Peyer's patch (tissue), 4 donors: Measurements from ENCODE around the gene MGLL. TPM values are rescaled to one million over a fixed set of nuclear protein-coding genes. Genes with fewer than 3 reads are reported as not detected.
A peak's percentile ranks its signal among the peaks of the same experiment; 100 is the strongest.

Experiments
- DNase-seq, 3 donors: peaks; one replicate each; pipeline ENCODE4 v3.0.0-alpha.2; 2017 to 2019
- H3K27ac ChIP-seq, 4 donors: fragments of 200-600 bp; sonication (generic); one replicate each; pipeline ENCODE4 v1.5.1; 2016 to 2019
- H3K27me3 ChIP-seq, 2 donors: fragments of 200-600 bp; sonication (generic); one replicate each; pipeline ENCODE4 v1.5.1; 2019
- H3K36me3 ChIP-seq, 3 donors: fragments of 200-600 bp; sonication (generic); one replicate each; pipeline ENCODE4 v1.5.1; 2016 to 2019
- H3K4me1 ChIP-seq, 4 donors: fragments of 200-600 bp; sonication (generic); one replicate each; pipeline ENCODE4 v1.5.1; 2016 to 2019
- H3K4me3 ChIP-seq, 4 donors: fragments of 200-600 bp; sonication (generic); 1 replicate in 3 of 4; 2 replicates in 1 of 4; pipeline ENCODE4 v1.5.1; 2016 to 2019; ENCODE audit warnings: mild to moderate bottlenecking in 1 of 4
- H3K9me3 ChIP-seq, 4 donors: fragments of 200-600 bp; sonication (generic); one replicate each; pipeline ENCODE4 v1.5.1; 2016 to 2019; ENCODE audit warnings: mild to moderate bottlenecking in 1 of 4
- CTCF ChIP-seq, 6 experiments: fragments of 450-650 bp in 4 of 6; fragments of 200-600 bp in 2 of 6; sonication (generic) in 1 of 6; IDR thresholded peaks; one replicate each; pipeline ENCODE4 v1.5.1; 2017 to 2019; ENCODE audit warnings: antibody characterized with exemption in 6 of 6, mild to moderate bottlenecking in 3 of 6, moderate library complexity in 1 of 6
- POLR2A ChIP-seq, 2 donors: fragments of 450-650 bp; IDR thresholded peaks; one replicate each; pipeline ENCODE4 v1.5.1; 2017; ENCODE audit warnings: antibody characterized with exemption in 2 of 2, mild to moderate bottlenecking in 2 of 2, moderate library complexity in 2 of 2
- total RNA-seq, 4 donors: library from RNA; depleted of rRNA; stranded (reverse); fragments of >200 nt; gene quantifications; one replicate each; pipeline ENCODE4 v1.1.0, GENCODE V29; 2016

MGLL gene
- total RNA-seq, 4 donors from 2014 or later, result 56.1 to 180 (median 143) TPM

- H3K4me3 ChIP-seq, result no peak overlapping the region
- H3K9me3 ChIP-seq, result no peaks in the 10 kb centered on the region
- H3K4me1 ChIP-seq, result peaks cover 0 to 7% (median 0%) of the 10 kb centered on the region in 4 donors
- peak overlapping the region in 1 of 4 donors; percentile 13 for H3K27ac ChIP-seq
- DNase-seq, result peak in 1 of 3 donors; percentile 48
- TF ChIP-seq POLR2A (IDR thresholded peaks at IDR 0.05), result no peak
- TF ChIP-seq CTCF (IDR thresholded peaks at IDR 0.05), result peak in 3 of 6 experiments; percentile 31 to 42 (median 37)
- no peaks in the 10 kb centered on the region for H3K27me3 ChIP-seq
- H3K36me3 ChIP-seq, result peaks cover 0 to 37% (median 0%) of the 10 kb centered on the region in 3 donors
Observed at GRCh38 chr3:127690823-127691452, 131.4 kb downstream of the MGLL start.

- Histone ChIP-seq H3K9me3 (no peaks in the 10 kb centered on the region), H3K4me3 (no peak overlapping the region), H3K27ac (peak overlapping the region in 1 of 4 donors; percentile 13), H3K27me3 (no peaks in the 10 kb centered on the region), H3K4me1 (peaks cover 0 to 7% (median 0%) of the 10 kb centered on the region in 4 donors), H3K36me3 (peaks cover 0 to 37% (median 0%) of the 10 kb centered on the region in 3 donors)
- no peak for TF ChIP-seq POLR2A (IDR thresholded peaks at IDR 0.05)
- no peak for TF ChIP-seq CTCF (IDR thresholded peaks at IDR 0.05)
- DNase-seq, result peak in 1 of 3 donors; percentile 24
Observed at GRCh38 chr3:127690106-127690505, 132.2 kb downstream of the MGLL start.

GRCh38 chr3:127689266-127689860, 133.0 kb downstream of the MGLL start:
- DNase-seq, result peak in 2 of 3 donors; percentile 33 to 36
- TF ChIP-seq POLR2A (IDR thresholded peaks at IDR 0.05) (no peak), CTCF (IDR thresholded peaks at IDR 0.05) (no peak)

GRCh38 chr3:127688416-127689265, 133.7 kb downstream of the MGLL start:
- peak overlapping the region in 1 of 4 donors; percentile 27 for H3K27ac ChIP-seq
- DNase-seq, result peak in 2 of 3 donors; percentile 35 to 40
- no peak for TF ChIP-seq CTCF (IDR thresholded peaks at IDR 0.05)
- TF ChIP-seq POLR2A (IDR thresholded peaks at IDR 0.05), result no peak

More at GRCh38 chr3:127689266-127689860, 133.0 kb downstream of the MGLL start:
- H3K9me3 ChIP-seq, result no peaks in the 10 kb centered on the region
- H3K36me3 ChIP-seq, result peaks cover 0 to 31% (median 0%) of the 10 kb centered on the region in 3 donors
- no peaks in the 10 kb centered on the region for H3K27me3 ChIP-seq
- no peak overlapping the region for H3K4me3 ChIP-seq
- peaks cover 0 to 7% (median 0%) of the 10 kb centered on the region in 4 donors for H3K4me1 ChIP-seq
- peak overlapping the region in 1 of 4 donors; percentile 27 for H3K27ac ChIP-seq

GRCh38 chr3:127688022-127688415, 134.3 kb downstream of the MGLL start:
- peak overlapping the region in 1 of 4 donors; percentile 15 for H3K27ac ChIP-seq
- no peak for DNase-seq

More at GRCh38 chr3:127688416-127689265, 133.7 kb downstream of the MGLL start:
- H3K36me3 ChIP-seq, result peaks cover 0 to 26% (median 0%) of the 10 kb centered on the region in 3 donors
- H3K9me3 ChIP-seq, result no peaks in the 10 kb centered on the region
- H3K4me1 ChIP-seq, result peaks cover 0 to 7% (median 0%) of the 10 kb centered on the region in 4 donors
- H3K4me3 ChIP-seq, result no peak overlapping the region
- H3K27me3 ChIP-seq, result no peaks in the 10 kb centered on the region

More at GRCh38 chr3:127688022-127688415, 134.3 kb downstream of the MGLL start:
- no peaks in the 10 kb centered on the region for H3K9me3 ChIP-seq
- peaks cover 0 to 7% (median 0%) of the 10 kb centered on the region in 4 donors for H3K4me1 ChIP-seq
- no peak overlapping the region for H3K4me3 ChIP-seq
- H3K27me3 ChIP-seq, result no peaks in the 10 kb centered on the region
- no peak for TF ChIP-seq POLR2A (IDR thresholded peaks at IDR 0.05)
- TF ChIP-seq CTCF (IDR thresholded peaks at IDR 0.05), result no peak
- peaks cover 0 to 20% (median 0%) of the 10 kb centered on the region in 3 donors for H3K36me3 ChIP-seq
